RKO (cell line): ENCODE measurements around the gene BLTP1.

Source experiments
- DNase-seq: peaks from one replicate; pipeline ENCODE4 v3.0.0-alpha.2; 2016; ENCODE audit warnings: low spot score

Gene BLTP1

DNA sequence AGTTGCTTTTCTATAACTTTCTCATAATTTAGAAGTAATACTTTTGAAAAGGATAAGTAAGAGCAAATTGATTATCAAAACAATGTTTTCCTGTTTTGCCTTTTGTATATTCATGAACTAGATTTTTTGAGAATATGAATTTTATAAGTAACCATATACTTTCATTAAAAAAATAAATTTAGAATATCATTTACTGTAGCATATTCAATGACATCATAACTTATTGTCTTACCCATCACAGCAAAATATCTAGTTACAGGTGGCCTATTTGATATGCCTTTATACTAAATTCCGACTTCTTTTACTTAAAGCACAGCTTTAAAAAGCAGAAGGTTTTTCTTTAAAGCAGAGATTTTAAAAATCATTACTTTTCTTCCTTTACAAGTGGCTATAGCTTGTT, 20.1 kb downstream of the BLTP1 start:
- no peak for DNase-seq

DNA sequence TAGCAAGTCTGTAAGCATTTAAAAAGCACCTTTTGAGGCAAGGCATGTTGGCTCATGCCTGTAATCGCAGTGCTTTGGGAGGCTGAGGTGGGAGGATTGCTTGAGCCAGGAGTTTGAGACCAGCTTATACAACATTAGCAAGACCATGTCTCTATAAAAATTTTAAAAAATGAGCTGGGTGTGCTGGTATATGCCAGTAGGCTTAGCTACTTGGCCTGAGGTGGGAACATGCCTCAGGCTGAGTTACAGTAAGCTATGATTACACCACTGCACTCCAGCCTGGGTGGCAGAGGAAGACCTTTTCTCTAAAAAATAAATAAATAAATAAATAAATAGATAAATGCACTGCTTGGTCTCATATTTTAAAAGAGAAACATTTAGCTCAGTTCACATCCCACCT, 26.8 kb downstream of the BLTP1 start:
- DNase-seq = no peak

DNA sequence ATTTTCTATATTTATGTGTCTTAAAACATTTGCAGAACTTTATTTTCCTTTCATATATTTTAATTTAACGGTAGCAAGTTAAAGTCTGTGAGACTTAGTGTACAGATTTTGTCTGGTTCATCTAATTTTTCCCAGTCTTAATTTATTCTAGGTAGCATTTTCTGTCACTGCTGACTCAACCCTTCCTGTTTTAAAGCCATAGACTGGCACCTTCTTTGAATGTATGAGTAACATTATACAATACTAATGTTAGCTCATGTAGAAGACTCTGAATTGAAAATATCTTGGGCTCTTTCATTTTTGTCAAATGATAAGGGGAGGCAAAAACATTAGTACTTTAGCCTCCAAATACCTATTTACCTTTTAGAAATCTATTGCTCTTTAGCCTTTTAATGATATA, 43.6 kb downstream of the BLTP1 start:
- DNase-seq = no peak
